Measurements from ENCODE around the gene TOR4A. TPM values are rescaled to one million over a fixed set of nuclear protein-coding genes. Genes with fewer than 3 reads are reported as not detected.

The TOR4A gene
- total RNA-seq, 1 donor from 2014 or later = 8.0 TPM

DNA sequence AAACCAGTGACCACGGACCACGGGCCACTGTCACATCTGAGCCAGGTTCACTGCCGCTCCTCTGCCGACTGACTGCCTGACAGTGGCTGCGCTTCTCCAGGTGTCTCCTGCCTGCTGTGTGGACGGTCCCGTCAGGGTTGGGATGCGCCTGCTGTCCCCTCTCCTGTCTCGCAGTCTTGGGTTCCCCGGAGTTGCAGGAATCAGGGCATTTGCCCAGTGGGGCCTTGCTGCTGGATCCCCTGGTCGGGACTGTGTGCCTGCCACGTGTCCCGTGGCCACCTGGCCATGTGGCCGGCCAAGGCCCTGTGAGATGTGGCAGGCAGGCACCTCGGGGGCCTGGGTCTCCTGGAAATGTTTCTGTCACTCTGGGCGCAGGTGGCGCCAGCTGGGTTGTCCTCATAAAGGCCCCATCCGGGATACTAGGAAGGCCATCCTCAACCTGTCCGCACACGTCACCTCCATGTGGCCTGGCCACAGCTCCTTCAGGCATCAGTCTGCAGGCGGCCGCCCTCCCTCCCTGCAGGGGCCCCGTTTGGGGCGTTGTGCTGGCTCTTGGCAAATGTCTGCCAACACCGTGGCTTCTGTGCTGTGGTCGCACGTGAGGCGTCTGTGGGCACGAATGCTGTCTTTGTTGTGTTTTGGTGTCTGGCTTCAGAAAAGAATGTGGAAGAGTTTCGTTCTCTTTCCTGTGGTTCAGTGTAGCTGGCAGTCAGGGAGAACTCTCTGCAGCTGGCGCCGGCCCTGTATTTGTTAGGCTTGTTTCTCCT lies 6.4 kb upstream of the TOR4A start:
- Mint-ChIP-seq H3K4me3 (ENCODE audit: low read depth) (no peak overlapping the region), H3K27me3 (no peaks in the 10 kb centered on the region), H3K27ac (no peak overlapping the region), H3K9me3 (ENCODE audit: low read depth) (no peaks in the 10 kb centered on the region), H3K36me3 (ENCODE audit: insufficient read depth) (peaks cover 17% of the 10 kb centered on the region), H3K4me1 (ENCODE audit: low read depth) (peaks cover 6% of the 10 kb centered on the region)
- TF ChIP-seq CTCF (IDR thresholded peaks at IDR 0.05; ENCODE audit: unreplicated experiment) = no peak
- no peak for DNase-seq (ENCODE audit: low spot score, unreplicated experiment)

DNA sequence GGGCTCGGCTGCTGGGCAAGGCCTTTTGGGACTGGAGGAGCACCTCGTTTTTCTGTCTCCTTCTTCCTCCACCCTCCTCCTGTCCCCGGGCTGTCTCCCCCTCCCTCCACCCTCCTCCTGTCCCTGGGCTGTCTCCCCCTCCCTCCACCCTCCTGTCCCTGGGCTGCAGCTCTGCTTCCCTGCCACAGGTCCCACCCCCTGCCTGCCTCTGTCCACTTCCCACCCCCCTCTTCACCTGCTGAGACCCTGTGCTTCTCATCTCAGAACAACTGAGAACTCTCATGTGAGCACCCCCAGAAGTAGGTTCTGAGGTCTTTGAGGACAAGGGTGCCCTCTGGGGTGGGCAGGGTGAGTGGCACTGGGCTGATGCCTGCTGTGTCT lies 5.8 kb upstream of the TOR4A start:
- Mint-ChIP-seq H3K9me3 (ENCODE audit: low read depth) (no peaks in the 10 kb centered on the region), H3K36me3 (ENCODE audit: insufficient read depth) (peaks cover 17% of the 10 kb centered on the region), H3K4me3 (ENCODE audit: low read depth) (no peak overlapping the region), H3K27ac (no peak overlapping the region), H3K27me3 (no peaks in the 10 kb centered on the region), H3K4me1 (ENCODE audit: low read depth) (peaks cover 8% of the 10 kb centered on the region)
- DNase-seq (ENCODE audit: low spot score, unreplicated experiment) = no peak
- TF ChIP-seq CTCF (IDR thresholded peaks at IDR 0.05; ENCODE audit: unreplicated experiment) = no peak

GRCh38 chr9:137272241-137273094 lies 5.1 kb upstream of the TOR4A start:
- Mint-ChIP-seq H3K9me3 (ENCODE audit: low read depth) (no peaks in the 10 kb centered on the region), H3K4me3 (ENCODE audit: low read depth) (no peak overlapping the region), H3K27me3 (no peaks in the 10 kb centered on the region), H3K36me3 (ENCODE audit: insufficient read depth) (peaks cover 16% of the 10 kb centered on the region), H3K27ac (no peak overlapping the region), H3K4me1 (ENCODE audit: low read depth) (peaks cover 13% of the 10 kb centered on the region)
- TF ChIP-seq CTCF (IDR thresholded peaks at IDR 0.05; ENCODE audit: unreplicated experiment) = no peak
- DNase-seq (ENCODE audit: low spot score, unreplicated experiment) = no peak

- Mint-ChIP-seq H3K27ac (no peak overlapping the region), H3K27me3 (no peaks in the 10 kb centered on the region), H3K4me3 (ENCODE audit: low read depth) (no peak overlapping the region), H3K36me3 (ENCODE audit: insufficient read depth) (peaks cover 14% of the 10 kb centered on the region), H3K9me3 (ENCODE audit: low read depth) (no peaks in the 10 kb centered on the region), H3K4me1 (ENCODE audit: low read depth) (peaks cover 16% of the 10 kb centered on the region)
- TF ChIP-seq CTCF (IDR thresholded peaks at IDR 0.05; ENCODE audit: unreplicated experiment) = no peak
- DNase-seq (ENCODE audit: low spot score, unreplicated experiment) = no peak
Observed at GRCh38 chr9:137273095-137273490, 4.4 kb upstream of the TOR4A start.

DNA sequence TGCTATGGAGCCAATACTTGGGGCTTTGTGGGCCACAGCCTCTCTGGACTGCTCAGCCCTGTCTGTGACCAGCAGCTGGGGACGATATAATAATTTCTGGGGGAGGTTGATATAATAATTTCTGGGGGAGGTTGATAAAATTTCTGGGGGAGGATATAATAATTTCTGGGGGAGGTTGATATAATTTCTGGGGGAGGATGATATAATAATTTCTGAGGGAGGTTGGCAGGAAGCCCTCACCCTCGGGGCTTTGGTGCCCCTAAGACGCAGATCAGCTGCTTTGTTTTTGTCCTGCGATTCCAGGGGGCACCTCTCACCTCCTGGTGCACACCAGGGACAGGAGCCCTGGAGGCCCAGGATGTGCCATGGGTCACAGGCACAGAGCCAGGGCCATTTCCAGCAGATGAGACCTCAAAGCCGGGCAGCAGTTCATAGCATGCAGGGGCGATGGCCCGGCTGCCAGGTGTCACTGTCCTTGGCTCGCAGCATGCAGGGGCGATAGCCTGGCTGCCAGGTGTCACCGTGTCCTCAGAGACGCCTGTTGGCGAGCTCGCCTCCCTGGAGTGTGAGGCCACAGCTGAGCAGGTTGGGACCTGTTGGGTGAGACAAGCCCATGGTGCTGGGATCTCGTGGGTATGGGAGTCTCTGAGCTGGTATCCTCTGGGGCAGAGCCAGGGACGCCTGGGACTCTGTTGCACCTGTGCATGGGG lies 3.8 kb upstream of the TOR4A start:
- Mint-ChIP-seq H3K4me3 (ENCODE audit: low read depth) (no peak overlapping the region), H3K36me3 (ENCODE audit: insufficient read depth) (peaks cover 11% of the 10 kb centered on the region), H3K27me3 (no peaks in the 10 kb centered on the region), H3K4me1 (ENCODE audit: low read depth) (peaks cover 16% of the 10 kb centered on the region), H3K9me3 (ENCODE audit: low read depth) (no peaks in the 10 kb centered on the region), H3K27ac (no peak overlapping the region)
- no peak for DNase-seq (ENCODE audit: low spot score, unreplicated experiment)
- TF ChIP-seq CTCF (IDR thresholded peaks at IDR 0.05; ENCODE audit: unreplicated experiment) = no peak
